Mucosa of descending colon (tissue), 3 donors: ENCODE data around the gene TMEM192. TPM values are rescaled to one million over a fixed set of nuclear protein-coding genes. Genes with fewer than 3 reads are reported as not detected.
"Not testable (repeated sequence)": the region's sequence is repeated elsewhere in the genome, so short reads cannot be mapped to it uniquely, and the experiment has no call there.

Experiments used
- ATAC-seq: fragments of 200-7000 bp; cut with Tn5 transposase; one replicate; pipeline ENCODE4 v1.9.1; 2020; ENCODE audit warnings: mild to moderate bottlenecking, moderate library complexity
- DNase-seq, 3 donors: peaks; one replicate each; pipeline ENCODE4 v3.0.0-alpha.2; 2020
- H3K36me3 ChIP-seq: fragments of 200-600 bp; one replicate; pipeline ENCODE4 v1.8.0; 2021; ENCODE audit warnings: low read depth, mild to moderate bottlenecking
- H3K4me1 ChIP-seq: fragments of 200-600 bp; one replicate; pipeline ENCODE4 v1.8.0; 2021; ENCODE audit warnings: low read depth, mild to moderate bottlenecking
- H3K4me3 ChIP-seq: fragments of 200-600 bp; one replicate; pipeline ENCODE4 v1.8.0; 2021; ENCODE audit warnings: mild to moderate bottlenecking
- H3K9me3 ChIP-seq: fragments of 200-600 bp; one replicate; pipeline ENCODE4 v1.8.0; 2021; ENCODE audit warnings: mild to moderate bottlenecking
- intact Hi-C, 2 donors: fragments of 100-400 bp; cut with DNase I in 1 of 2; cut with micrococcal nuclease in 1 of 2; formaldehyde crosslinking; loops; one replicate each; pipeline versions ENCODE4 v1.11.0 to v1.11.1; 2022; cut with DNase I, micrococcal nuclease
- total RNA-seq, 3 donors: library from RNA; stranded (reverse); fragmentation: NEBNext Ultra II Directional in 2 of 3; extraction: Animal tissue kit (Norgen Biotek cat#: 25700) in 2 of 3; gene quantifications; one replicate each; pipeline versions ENCODE4 v1.2.1 to v1.2.4, GENCODE V29; 2021 to 2023
- TF ChIP-seq, protein P1 (sequence below): fragments of 200-600 bp; IDR thresholded peaks from one replicate; pipeline ENCODE4 v1.8.0; 2022; ENCODE audit warnings: antibody characterized with exemption, mild to moderate bottlenecking
- donor health status: DM: no; HTN: no; CAD: no; lungs with moderate emphysema.
- donor health status: DM: no; HTN: no; CAD: no.
- donor health status: DM: no; HTN: yes; CAD: no.

TMEM192 gene
- total RNA-seq, 3 donors from 2014 or later, result 16.3 to 24.0 (median 18.7) TPM

DNA sequence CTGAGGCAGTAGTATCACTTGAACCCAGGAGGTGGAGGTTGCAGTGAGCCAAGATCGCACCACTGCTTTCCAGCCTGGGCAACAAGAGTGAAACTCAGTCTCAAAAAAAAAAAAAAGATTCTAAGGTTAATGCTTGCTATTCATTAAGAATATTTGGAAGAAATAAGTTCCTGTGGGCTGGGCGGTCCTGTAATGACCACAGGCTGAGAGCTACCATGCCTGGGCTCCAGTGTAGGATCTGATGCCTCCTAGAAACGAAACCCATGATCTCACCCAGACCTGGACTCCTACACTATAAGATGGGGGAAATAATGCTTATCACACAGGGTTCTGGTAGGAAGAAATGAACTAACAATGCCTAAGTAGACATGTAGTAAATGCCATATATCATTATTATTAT lies 17.8 kb downstream of the TMEM192 start:
- intact Hi-C loops, result no loop called here
- TF ChIP-seq, protein P1, sequence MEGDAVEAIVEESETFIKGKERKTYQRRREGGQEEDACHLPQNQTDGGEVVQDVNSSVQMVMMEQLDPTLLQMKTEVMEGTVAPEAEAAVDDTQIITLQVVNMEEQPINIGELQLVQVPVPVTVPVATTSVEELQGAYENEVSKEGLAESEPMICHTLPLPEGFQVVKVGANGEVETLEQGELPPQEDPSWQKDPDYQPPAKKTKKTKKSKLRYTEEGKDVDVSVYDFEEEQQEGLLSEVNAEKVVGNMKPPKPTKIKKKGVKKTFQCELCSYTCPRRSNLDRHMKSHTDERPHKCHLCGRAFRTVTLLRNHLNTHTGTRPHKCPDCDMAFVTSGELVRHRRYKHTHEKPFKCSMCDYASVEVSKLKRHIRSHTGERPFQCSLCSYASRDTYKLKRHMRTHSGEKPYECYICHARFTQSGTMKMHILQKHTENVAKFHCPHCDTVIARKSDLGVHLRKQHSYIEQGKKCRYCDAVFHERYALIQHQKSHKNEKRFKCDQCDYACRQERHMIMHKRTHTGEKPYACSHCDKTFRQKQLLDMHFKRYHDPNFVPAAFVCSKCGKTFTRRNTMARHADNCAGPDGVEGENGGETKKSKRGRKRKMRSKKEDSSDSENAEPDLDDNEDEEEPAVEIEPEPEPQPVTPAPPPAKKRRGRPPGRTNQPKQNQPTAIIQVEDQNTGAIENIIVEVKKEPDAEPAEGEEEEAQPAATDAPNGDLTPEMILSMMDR, result no peak
- DNase-seq (no peak), ATAC-seq (no peak)
- Histone ChIP-seq H3K36me3 (no peaks in the 10 kb centered on the region), H3K4me1 (no peaks in the 10 kb centered on the region), H3K9me3 (no peaks in the 10 kb centered on the region), H3K4me3 (no peak overlapping the region)

- H3K4me1 ChIP-seq, H3K4me3 ChIP-seq, H3K9me3 ChIP-seq, DNase-seq, H3K36me3 ChIP-seq, intact Hi-C loops, ATAC-seq: not testable (repeated sequence)
These were observed 20.5 kb downstream of the TMEM192 start for GRCh38 chr4:165092187-165092586.

GRCh38 chr4:165088366-165088765 lies 24.3 kb downstream of the TMEM192 start:
- H3K4me3 ChIP-seq, result no peak overlapping the region
- intact Hi-C loops, result no loop called here
- DNase-seq (no peak), ATAC-seq (no peak)
- TF ChIP-seq, protein P1, result no peak
- no peaks in the 10 kb centered on the region for H3K9me3 ChIP-seq
- H3K4me1 ChIP-seq, result no peaks in the 10 kb centered on the region
- no peaks in the 10 kb centered on the region for H3K36me3 ChIP-seq

GRCh38 chr4:165085946-165086345 lies 26.7 kb downstream of the TMEM192 start:
- TF ChIP-seq, protein P1, result no peak
- ATAC-seq, result no peak
- no peak for DNase-seq
- H3K9me3 ChIP-seq, result no peaks in the 10 kb centered on the region
- no peak overlapping the region for H3K4me3 ChIP-seq
- H3K4me1 ChIP-seq, result no peaks in the 10 kb centered on the region
- intact Hi-C loops, result no loop called here
- H3K36me3 ChIP-seq, result no peaks in the 10 kb centered on the region

DNA sequence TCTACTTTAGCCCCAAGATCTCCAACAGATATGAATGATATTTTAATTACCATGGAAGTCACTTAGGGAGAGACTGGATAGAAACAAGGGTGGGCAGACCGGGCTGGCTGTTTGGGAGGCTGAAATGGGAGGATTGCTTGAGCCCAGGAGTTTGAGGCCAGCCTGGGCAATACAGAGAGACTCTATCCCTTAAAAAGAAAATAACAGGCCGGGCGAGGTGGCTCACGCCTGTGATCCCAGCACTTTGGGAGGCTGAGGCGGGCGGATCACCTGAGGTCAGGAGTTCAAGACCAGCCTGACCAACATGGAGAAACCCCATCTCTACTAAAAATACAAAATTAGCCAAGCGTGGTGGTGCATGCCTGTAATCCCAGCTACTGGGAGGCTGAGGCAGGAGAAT lies 27.9 kb downstream of the TMEM192 start:
- DNase-seq, ATAC-seq, H3K9me3 ChIP-seq, H3K36me3 ChIP-seq, H3K4me1 ChIP-seq, intact Hi-C loops, H3K4me3 ChIP-seq: not testable (repeated sequence)

DNA sequence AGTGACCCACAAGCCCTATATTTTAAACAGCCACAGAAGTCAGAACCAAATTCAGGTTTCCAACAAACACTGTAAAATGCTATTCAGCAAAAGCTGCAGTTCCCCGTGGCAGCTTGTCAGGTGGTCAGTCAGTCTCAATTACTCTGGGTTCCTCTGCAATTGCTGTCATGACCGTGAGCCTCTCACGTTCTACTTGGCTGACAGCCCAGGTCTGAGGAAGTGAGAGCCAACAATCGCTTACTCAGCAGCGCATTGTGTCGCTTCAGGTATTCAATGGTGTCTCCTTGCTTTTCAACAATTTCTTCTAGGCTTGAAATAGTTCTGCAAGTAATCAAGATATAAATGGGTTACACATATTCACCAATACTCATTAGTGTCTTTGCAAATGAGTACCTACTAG lies 33.2 kb downstream of the TMEM192 start:
- no peaks in the 10 kb centered on the region for H3K36me3 ChIP-seq

More for the DNA sequence above, 33.2 kb downstream of the TMEM192 start:
- ATAC-seq (peak; percentile 83), DNase-seq (peak; percentile 54 to 83 (median 72))
- no peaks in the 10 kb centered on the region for H3K9me3 ChIP-seq
- TF ChIP-seq, protein P1, result no peak
- intact Hi-C loops, result no loop called here
- peaks cover 6% of the 10 kb centered on the region for H3K4me1 ChIP-seq
- no peak overlapping the region for H3K4me3 ChIP-seq
